GM21528 (cell line): Measurements from ENCODE around the gene CEP85L.
"Not testable (repeated sequence)": the region's sequence is repeated elsewhere in the genome, so short reads cannot be mapped to it uniquely, and the experiment has no call there.

Source experiments
- ATAC-seq: cut with Tn5 transposase; IDR thresholded peaks from one replicate; pipeline ENCODE4 v1.9.1; 2021; ENCODE audit warnings: mild to moderate bottlenecking, moderate library complexity; ENCODE audit not compliant: unreplicated experiment, low FRiP score

The CEP85L gene

GRCh38 chr6:118460958-118461470, 190.4 kb downstream of the CEP85L start:
- ATAC-seq = no peak

GRCh38 chr6:118456982-118457381, 194.4 kb downstream of the CEP85L start:
- no peak for ATAC-seq

GRCh38 chr6:118451839-118452238, 199.6 kb downstream of the CEP85L start:
- ATAC-seq = no peak

- no peak for ATAC-seq
Observed at GRCh38 chr6:118444796-118445195, 206.6 kb downstream of the CEP85L start.

GRCh38 chr6:118436482-118436881, 214.9 kb downstream of the CEP85L start:
- no peak for ATAC-seq

GRCh38 chr6:118434147-118434546, 217.2 kb downstream of the CEP85L start:
- ATAC-seq = not testable (repeated sequence)

GRCh38 chr6:118421312-118421711, 230.1 kb downstream of the CEP85L start:
- ATAC-seq = not testable (repeated sequence)

- ATAC-seq = no peak
Observed at GRCh38 chr6:118419448-118420394, 231.7 kb downstream of the CEP85L start.
